HG03060 (cell line): Measurements from ENCODE around the gene GRXCR2.
"Not testable (repeated sequence)": the region's sequence is repeated elsewhere in the genome, so short reads cannot be mapped to it uniquely, and the experiment has no call there.

Source experiments
- ATAC-seq: cut with Tn5 transposase; IDR thresholded peaks from one replicate; pipeline ENCODE4 v1.9.1; 2021; ENCODE audit warnings: low read depth, moderate number of reproducible peaks; ENCODE audit not compliant: unreplicated experiment

GRXCR2 gene

GRCh38 chr5:145872914-145873313 lies at the start of gene GRXCR2:
Gene GRXCR2 (minus strand): TSS chr5:145873014. CDS start chr5:145872968, 46 bp downstream.
- no peak for ATAC-seq

- ATAC-seq = no peak
Observed at GRCh38 chr5:145922059-145922458, 49.2 kb upstream of the GRXCR2 start.

GRCh38 chr5:145921211-145921610 lies 48.4 kb upstream of the GRXCR2 start:
- no peak for ATAC-seq

GRCh38 chr5:145920542-145921210 lies 47.9 kb upstream of the GRXCR2 start:
- no peak for ATAC-seq

- no peak for ATAC-seq
Observed at GRCh38 chr5:145919413-145919812, 46.6 kb upstream of the GRXCR2 start.

GRCh38 chr5:145918397-145918796 lies 45.6 kb upstream of the GRXCR2 start:
- no peak for ATAC-seq

- ATAC-seq = no peak
Observed at GRCh38 chr5:145917288-145917687, 44.5 kb upstream of the GRXCR2 start.

- ATAC-seq = no peak
Observed at GRCh38 chr5:145915970-145916638, 43.3 kb upstream of the GRXCR2 start.

GRCh38 chr5:145913701-145914100 lies 40.9 kb upstream of the GRXCR2 start:
- ATAC-seq = no peak

- no peak for ATAC-seq
Observed at GRCh38 chr5:145912594-145912993, 39.8 kb upstream of the GRXCR2 start.

- ATAC-seq = no peak
Observed at GRCh38 chr5:145912019-145912418, 39.2 kb upstream of the GRXCR2 start.

- ATAC-seq = no peak
Observed at GRCh38 chr5:145911164-145911563, 38.4 kb upstream of the GRXCR2 start.

- no peak for ATAC-seq
Observed at GRCh38 chr5:145908206-145908960, 35.6 kb upstream of the GRXCR2 start.

GRCh38 chr5:145906401-145906800 lies 33.6 kb upstream of the GRXCR2 start:
- ATAC-seq = no peak

GRCh38 chr5:145904743-145905142 lies 31.9 kb upstream of the GRXCR2 start:
- no peak for ATAC-seq

GRCh38 chr5:145903867-145904266 lies 31.1 kb upstream of the GRXCR2 start:
- ATAC-seq = no peak

- no peak for ATAC-seq
Observed at GRCh38 chr5:145903113-145903512, 30.3 kb upstream of the GRXCR2 start.

GRCh38 chr5:145902421-145902820 lies 29.6 kb upstream of the GRXCR2 start:
- no peak for ATAC-seq

- no peak for ATAC-seq
Observed at GRCh38 chr5:145898171-145898570, 25.4 kb upstream of the GRXCR2 start.

- ATAC-seq = not testable (repeated sequence)
Observed at GRCh38 chr5:145891378-145891777, 18.6 kb upstream of the GRXCR2 start.

- no peak for ATAC-seq
Observed at GRCh38 chr5:145889611-145890010, 16.8 kb upstream of the GRXCR2 start.
